G401 (cell line): ENCODE results near the gene FKBP8. TPM values are rescaled to one million over a fixed set of nuclear protein-coding genes. Genes with fewer than 3 reads are reported as not detected.

Experiments
- DNase-seq: peaks from one replicate; pipeline ENCODE4 v3.0.0-alpha.2; 2015; ENCODE audit warnings: low spot score
- in situ Hi-C: cut with HindIII; loops from 2 replicates; pipeline ENCODE4 v1.10.0; 2016; ENCODE audit warnings: low sequenced_read_pairs, mixed read lengths
- total RNA-seq: library from RNA; depleted of rRNA; stranded (reverse); fragments of >200 nt; shearing (Covaris generic); gene quantifications from 2 replicates; pipeline ENCODE4 v1.2.3, GENCODE V29; 2014; rRNA removed

FKBP8 gene
- total RNA-seq, 1 experiment from 2014 or later: 404 TPM

DNA sequence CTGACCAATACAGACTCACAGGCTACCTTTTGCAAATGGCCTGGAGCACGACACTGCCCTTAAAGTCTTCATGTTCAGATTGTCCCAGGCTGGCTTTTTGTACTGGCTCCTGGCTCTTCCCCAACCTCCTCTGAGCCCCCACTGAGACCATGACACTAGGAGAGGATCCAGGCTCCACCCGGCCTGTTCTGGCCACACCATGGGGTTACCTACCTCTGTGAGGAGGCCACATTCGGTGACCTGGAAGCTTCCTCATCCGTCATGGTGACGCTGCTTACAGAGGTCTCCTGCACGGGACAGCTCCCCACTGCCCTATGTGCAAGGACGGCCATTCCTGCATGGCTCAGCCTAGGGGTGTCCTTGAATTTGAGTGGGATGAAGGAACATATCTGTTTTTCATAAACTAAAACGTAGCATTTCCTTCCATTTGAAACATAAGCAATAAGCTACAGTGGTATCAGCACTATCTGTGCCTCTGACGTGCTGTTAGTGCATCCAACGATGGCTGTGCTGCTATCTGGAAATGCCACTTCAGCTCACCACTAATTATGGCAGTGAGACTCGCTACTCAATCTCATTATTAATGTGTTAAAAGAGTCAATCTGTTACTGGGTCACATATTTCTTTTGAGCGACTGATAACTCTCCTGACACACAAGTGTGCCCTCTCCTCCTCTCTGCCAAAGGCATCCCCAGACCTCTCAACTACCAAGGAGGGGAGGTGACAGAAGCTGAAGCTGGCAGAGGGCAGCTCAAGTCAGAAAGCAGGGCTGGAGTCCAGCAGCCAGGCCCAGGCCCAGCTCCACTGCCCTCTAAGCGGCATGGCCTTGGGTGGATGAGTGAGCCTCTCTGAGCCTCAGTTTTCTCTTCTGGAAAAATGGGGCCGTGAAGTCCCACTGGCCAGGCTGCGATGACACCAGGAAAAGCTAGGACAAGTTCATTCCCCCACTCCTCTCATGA, 51.1 kb downstream of the FKBP8 start:
- in situ Hi-C loops: no loop called here
- DNase-seq: peak; percentile 68

- DNase-seq: no peak
- in situ Hi-C loops: no loop called here
Observed at GRCh38 chr19:18490728-18491127, 52.6 kb downstream of the FKBP8 start.

DNA sequence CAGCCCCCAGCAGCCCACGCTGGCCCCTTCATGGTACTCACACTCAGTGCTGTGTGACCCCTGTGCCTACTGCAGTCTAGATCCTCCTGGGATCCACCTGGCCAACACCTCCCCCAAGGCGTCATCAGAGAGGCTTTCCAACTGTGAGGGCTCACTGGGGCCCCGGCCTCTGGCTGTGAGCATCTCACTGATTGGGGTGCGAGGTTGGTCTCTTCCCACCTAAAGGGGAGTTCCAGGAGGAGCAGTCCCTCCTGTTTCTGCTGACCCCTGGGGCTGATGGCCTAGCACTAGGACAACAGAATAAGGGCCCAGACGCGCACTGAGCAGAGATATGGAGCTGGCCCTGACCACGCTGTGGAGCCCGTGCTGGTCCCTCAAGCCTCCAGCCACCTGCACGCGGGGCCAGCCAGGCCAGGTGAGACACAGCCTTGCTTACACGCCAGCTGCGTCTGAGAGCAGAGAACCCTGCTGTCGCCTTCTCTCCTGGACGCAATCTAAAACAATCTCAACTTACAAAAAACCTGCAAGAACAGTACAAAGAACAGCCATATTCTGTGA, 53.7 kb downstream of the FKBP8 start:
- DNase-seq: no peak
- in situ Hi-C loops: no loop called here

GRCh38 chr19:18488838-18489626, 54.3 kb downstream of the FKBP8 start:
- in situ Hi-C loops: no loop called here
- DNase-seq: peak; percentile 87

DNA sequence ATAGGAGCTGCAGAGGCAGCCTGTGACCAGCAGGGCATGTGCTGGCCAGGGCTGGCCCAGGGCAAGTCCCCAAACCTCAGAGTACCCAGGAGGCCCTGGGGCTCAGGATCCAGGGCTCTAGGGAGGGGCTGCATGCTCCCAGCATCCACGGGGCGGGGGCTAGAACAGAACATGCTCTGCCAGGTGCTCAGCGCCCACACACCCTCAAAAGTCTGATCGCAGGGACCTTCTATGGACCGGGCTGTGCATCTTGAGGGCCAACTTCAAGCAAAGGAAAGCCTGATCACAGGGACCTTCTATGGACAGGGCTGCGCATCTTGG, 55.0 kb downstream of the FKBP8 start:
- in situ Hi-C loops: no loop called here
- no peak for DNase-seq

GRCh38 chr19:18487576-18488402, 55.6 kb downstream of the FKBP8 start:
- in situ Hi-C loops: no loop called here
- DNase-seq: peak; percentile 83

DNA sequence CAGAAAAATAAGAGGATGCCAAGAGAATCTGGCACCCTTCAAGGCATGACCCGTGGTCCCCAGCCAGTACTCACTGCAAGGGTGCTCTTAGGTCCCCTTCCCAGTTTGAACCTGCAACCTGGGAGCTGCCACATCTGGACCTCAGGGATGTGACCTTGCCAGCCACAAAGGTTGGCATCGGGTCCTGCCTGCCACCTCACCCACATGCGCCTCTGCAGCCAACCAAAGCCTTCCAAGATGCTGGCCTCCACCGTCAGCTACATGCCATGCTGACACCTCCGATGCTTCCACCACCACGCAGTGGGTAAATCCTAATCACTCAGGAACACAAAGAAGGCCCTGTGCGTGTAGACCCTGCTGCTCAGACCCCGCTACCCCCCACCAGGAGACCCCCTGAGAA, 56.6 kb downstream of the FKBP8 start:
- in situ Hi-C loops: no loop called here
- DNase-seq: no peak

GRCh38 chr19:18484992-18485391, 58.4 kb downstream of the FKBP8 start:
- in situ Hi-C loops: no loop called here
- no peak for DNase-seq

GRCh38 chr19:18483119-18483890, 60.1 kb downstream of the FKBP8 start:
- DNase-seq: no peak
- in situ Hi-C loops: no loop called here

Other genes starting within 250 kb of the FKBP8 start
- gene LSM4, start 220.5 kb downstream of the FKBP8 start, total RNA-seq: 539 and 749 TPM in 2 replicates
- gene PGPEP1, start 203.0 kb downstream of the FKBP8 start, total RNA-seq: 6.5 and 14.1 TPM in 2 replicates
- gene GDF15, start 157.4 kb downstream of the FKBP8 start, total RNA-seq: 143 and 217 TPM in 2 replicates
- gene LRRC25, start 146.0 kb downstream of the FKBP8 start, total RNA-seq: not detected in 2 replicates
- 272 and 351 TPM in 2 replicates for gene SSBP4, start 124.2 kb downstream of the FKBP8 start, total RNA-seq
- gene ISYNA1, start 105.4 kb downstream of the FKBP8 start, total RNA-seq: 251 and 359 TPM in 2 replicates
- gene ELL, start 21.5 kb downstream of the FKBP8 start, total RNA-seq: 15.9 and 16.0 TPM in 2 replicates
- 84.9 and 95.9 TPM in 2 replicates for gene KXD1, start 14.3 kb upstream of the FKBP8 start, total RNA-seq
- 833 and 855 TPM in 2 replicates for gene UBA52, start 28.3 kb upstream of the FKBP8 start, total RNA-seq
- 50.0 and 100 TPM in 2 replicates for gene REX1BD, start 45.2 kb upstream of the FKBP8 start, total RNA-seq
- gene CRLF1, start 63.2 kb upstream of the FKBP8 start, total RNA-seq: 148 and 169 TPM in 2 replicates
- 2.5 and 4.1 TPM in 2 replicates for gene TMEM59L, start 69.3 kb upstream of the FKBP8 start, total RNA-seq
- 5.0 and 8.3 TPM in 2 replicates for gene KLHL26, start 93.5 kb upstream of the FKBP8 start, total RNA-seq
- 2.1 and 2.7 TPM in 2 replicates for gene CRTC1, start 140.1 kb upstream of the FKBP8 start, total RNA-seq
- 0.49 and 0.54 TPM in 2 replicates for gene COMP, start 247.7 kb upstream of the FKBP8 start, total RNA-seq